HCT116 (cell line): ENCODE results near the gene SDK2.

Source experiments
- TF ChIP-seq, protein P1 (sequence below), 3 experiments: fragments of 200-600 bp in 1 of 3; sonication (generic) in 1 of 3; IDR thresholded peaks in 2 of 3; conservative IDR thresholded peaks in 1 of 3; 2 replicates each; pipeline ENCODE4 v1.5.1; 2012 to 2017; ENCODE audit warnings: low read depth in 2 of 3, low read length in 2 of 3, antibody characterized with exemption in 1 of 3, borderline replicate concordance in 1 of 3, control low read depth in 1 of 3, mild to moderate bottlenecking in 1 of 3, mixed read lengths in 1 of 3, mixed run types in 1 of 3, moderate library complexity in 1 of 3; ENCODE audit not compliant: insufficient read depth in 1 of 3
- TF ChIP-seq, protein P2 (sequence below): IDR thresholded peaks from 2 replicates; pipeline ENCODE4 v1.6.1; 2012; ENCODE audit warnings: low read depth

DNA sequence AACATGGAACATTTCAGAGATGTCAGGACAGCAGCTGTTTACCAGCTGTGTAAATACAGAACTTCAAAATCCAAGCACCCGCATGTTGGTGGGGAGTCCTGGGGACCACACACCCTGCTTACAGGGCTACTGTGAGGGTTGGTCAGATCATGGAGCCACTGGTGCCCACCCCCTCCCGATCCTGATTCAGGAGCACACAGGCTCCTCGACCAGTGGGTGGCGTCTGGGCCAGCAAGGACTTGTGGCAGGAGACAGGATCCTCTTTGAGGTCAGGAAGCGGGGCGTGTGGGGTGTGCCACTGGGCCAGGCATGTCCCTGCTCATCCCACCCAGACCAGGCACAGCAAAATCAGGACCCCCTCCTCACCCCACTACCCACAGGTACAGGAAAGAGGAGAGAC is 83.6 kb downstream of the SDK2 start:
- TF ChIP-seq, protein P1, sequence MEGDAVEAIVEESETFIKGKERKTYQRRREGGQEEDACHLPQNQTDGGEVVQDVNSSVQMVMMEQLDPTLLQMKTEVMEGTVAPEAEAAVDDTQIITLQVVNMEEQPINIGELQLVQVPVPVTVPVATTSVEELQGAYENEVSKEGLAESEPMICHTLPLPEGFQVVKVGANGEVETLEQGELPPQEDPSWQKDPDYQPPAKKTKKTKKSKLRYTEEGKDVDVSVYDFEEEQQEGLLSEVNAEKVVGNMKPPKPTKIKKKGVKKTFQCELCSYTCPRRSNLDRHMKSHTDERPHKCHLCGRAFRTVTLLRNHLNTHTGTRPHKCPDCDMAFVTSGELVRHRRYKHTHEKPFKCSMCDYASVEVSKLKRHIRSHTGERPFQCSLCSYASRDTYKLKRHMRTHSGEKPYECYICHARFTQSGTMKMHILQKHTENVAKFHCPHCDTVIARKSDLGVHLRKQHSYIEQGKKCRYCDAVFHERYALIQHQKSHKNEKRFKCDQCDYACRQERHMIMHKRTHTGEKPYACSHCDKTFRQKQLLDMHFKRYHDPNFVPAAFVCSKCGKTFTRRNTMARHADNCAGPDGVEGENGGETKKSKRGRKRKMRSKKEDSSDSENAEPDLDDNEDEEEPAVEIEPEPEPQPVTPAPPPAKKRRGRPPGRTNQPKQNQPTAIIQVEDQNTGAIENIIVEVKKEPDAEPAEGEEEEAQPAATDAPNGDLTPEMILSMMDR (IDR thresholded peaks at IDR 0.05 in 2 of 3, conservative IDR thresholded peaks at IDR 0.05 in 1 of 3; ENCODE audit: borderline replicate concordance in 1 of 3, insufficient read depth in 1 of 3, low read depth in 2 of 3, low read length in 2 of 3), result peak; percentile 20 to 64 (median 57); a peak in 5 of 6 replicates
- TF ChIP-seq, protein P2, sequence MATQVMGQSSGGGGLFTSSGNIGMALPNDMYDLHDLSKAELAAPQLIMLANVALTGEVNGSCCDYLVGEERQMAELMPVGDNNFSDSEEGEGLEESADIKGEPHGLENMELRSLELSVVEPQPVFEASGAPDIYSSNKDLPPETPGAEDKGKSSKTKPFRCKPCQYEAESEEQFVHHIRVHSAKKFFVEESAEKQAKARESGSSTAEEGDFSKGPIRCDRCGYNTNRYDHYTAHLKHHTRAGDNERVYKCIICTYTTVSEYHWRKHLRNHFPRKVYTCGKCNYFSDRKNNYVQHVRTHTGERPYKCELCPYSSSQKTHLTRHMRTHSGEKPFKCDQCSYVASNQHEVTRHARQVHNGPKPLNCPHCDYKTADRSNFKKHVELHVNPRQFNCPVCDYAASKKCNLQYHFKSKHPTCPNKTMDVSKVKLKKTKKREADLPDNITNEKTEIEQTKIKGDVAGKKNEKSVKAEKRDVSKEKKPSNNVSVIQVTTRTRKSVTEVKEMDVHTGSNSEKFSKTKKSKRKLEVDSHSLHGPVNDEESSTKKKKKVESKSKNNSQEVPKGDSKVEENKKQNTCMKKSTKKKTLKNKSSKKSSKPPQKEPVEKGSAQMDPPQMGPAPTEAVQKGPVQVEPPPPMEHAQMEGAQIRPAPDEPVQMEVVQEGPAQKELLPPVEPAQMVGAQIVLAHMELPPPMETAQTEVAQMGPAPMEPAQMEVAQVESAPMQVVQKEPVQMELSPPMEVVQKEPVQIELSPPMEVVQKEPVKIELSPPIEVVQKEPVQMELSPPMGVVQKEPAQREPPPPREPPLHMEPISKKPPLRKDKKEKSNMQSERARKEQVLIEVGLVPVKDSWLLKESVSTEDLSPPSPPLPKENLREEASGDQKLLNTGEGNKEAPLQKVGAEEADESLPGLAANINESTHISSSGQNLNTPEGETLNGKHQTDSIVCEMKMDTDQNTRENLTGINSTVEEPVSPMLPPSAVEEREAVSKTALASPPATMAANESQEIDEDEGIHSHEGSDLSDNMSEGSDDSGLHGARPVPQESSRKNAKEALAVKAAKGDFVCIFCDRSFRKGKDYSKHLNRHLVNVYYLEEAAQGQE, result no peak
